WTC11 (cell line): ENCODE results near the gene PSEN1. TPM values are rescaled to one million over a fixed set of nuclear protein-coding genes. Genes with fewer than 3 reads are reported as not detected.
"Not testable (repeated sequence)": the region's sequence is repeated elsewhere in the genome, so short reads cannot be mapped to it uniquely, and the experiment has no call there.

ENCODE experiments used
- ATAC-seq: fragments of 200-7000 bp; cut with Tn5 transposase; 2 replicates; pipeline ENCODE4 v1.10.0; 2021; ENCODE audit warnings: mild to moderate bottlenecking, moderate library complexity
- CTCF ChIA-PET: fragments of 300-600 bp; sonication (Branson Sonifier 250); formaldehyde crosslinking; loops from one replicate; lab custom pipeline; 2021; ENCODE audit warnings: antibody characterized with exemption; lab: Charles Lee
- POLR2A ChIA-PET: fragments of 350-600 bp; sonication (Branson Sonifier 250); formaldehyde crosslinking; loops from one replicate; lab custom pipeline; 2021; ENCODE audit warnings: antibody characterized with exemption; lab: Charles Lee
- DNase-seq: peaks from one replicate; pipeline ENCODE4 v3.0.0; 2021; ENCODE audit warnings: low spot score
- H3K27ac Mint-ChIP-seq: 2 replicates; pipeline ENCODE4 v1.8.0; 2021; ENCODE audit warnings: mixed read lengths
- H3K27me3 Mint-ChIP-seq: 2 replicates; pipeline ENCODE4 v1.8.0; 2021; ENCODE audit warnings: low read depth, mild to moderate bottlenecking, moderate library complexity, mixed read lengths
- H3K36me3 Mint-ChIP-seq: 2 replicates; pipeline ENCODE4 v1.8.0; 2021; ENCODE audit warnings: mixed read lengths
- H3K4me1 Mint-ChIP-seq: 2 replicates; pipeline ENCODE4 v1.8.0; 2022; ENCODE audit warnings: mixed read lengths
- H3K4me3 Mint-ChIP-seq: 2 replicates; pipeline ENCODE4 v1.8.0; 2021; ENCODE audit warnings: mild to moderate bottlenecking, moderate library complexity, mixed read lengths
- H3K9me3 Mint-ChIP-seq: 2 replicates; pipeline ENCODE4 v1.8.0; 2021; ENCODE audit warnings: mixed read lengths
- CBFB ChIP-seq: sonication (generic); formaldehyde crosslinking; IDR thresholded peaks from 2 replicates; pipeline ENCODE4 v1.8.1; 2022; ENCODE audit warnings: mild to moderate bottlenecking, low read depth, missing genetic modification reagents
- ELF4 ChIP-seq: sonication (generic); formaldehyde crosslinking; IDR thresholded peaks from 2 replicates; pipeline ENCODE4 v1.8.1; 2022; ENCODE audit warnings: low read depth, mild to moderate bottlenecking, moderate library complexity, missing genetic modification reagents
- FOXP4 ChIP-seq: sonication (generic); formaldehyde crosslinking; IDR thresholded peaks from 2 replicates; pipeline ENCODE4 v1.8.0; 2022; ENCODE audit warnings: mild to moderate bottlenecking, missing genetic modification reagents
- JUN ChIP-seq: sonication (generic); formaldehyde crosslinking; IDR thresholded peaks from 2 replicates; pipeline ENCODE4 v1.8.0; 2023; ENCODE audit warnings: mild to moderate bottlenecking, missing genetic modification reagents
- MAX ChIP-seq: sonication (generic); formaldehyde crosslinking; IDR thresholded peaks from 2 replicates; pipeline ENCODE4 v1.8.0; 2022; ENCODE audit warnings: mild to moderate bottlenecking, missing genetic modification reagents
- MXD4 ChIP-seq: fragments of 250-450 bp; sonication (Bioruptor Pico); IDR thresholded peaks from 2 replicates; pipeline ENCODE4 v1.8.0; 2021; ENCODE audit warnings: mild to moderate bottlenecking, moderate library complexity, borderline replicate concordance
- NR1H2 ChIP-seq: sonication (generic); formaldehyde crosslinking; IDR thresholded peaks from 2 replicates; pipeline ENCODE4 v1.9.0; 2021; ENCODE audit warnings: mild to moderate bottlenecking, moderate library complexity, missing genetic modification reagents
- PRRX2 ChIP-seq: fragments of 250-450 bp; sonication (Bioruptor Pico); IDR thresholded peaks from 2 replicates; pipeline ENCODE4 v1.8.0; 2021; ENCODE audit warnings: mild to moderate bottlenecking
- TCF7 ChIP-seq: sonication (generic); formaldehyde crosslinking; IDR thresholded peaks from 2 replicates; pipeline ENCODE4 v1.8.0; 2022; ENCODE audit warnings: mild to moderate bottlenecking, low read depth, missing genetic modification reagents, moderate library complexity
- TP53 ChIP-seq: sonication (generic); formaldehyde crosslinking; IDR thresholded peaks from 2 replicates; pipeline ENCODE4 v1.8.1; 2023; ENCODE audit warnings: mild to moderate bottlenecking, missing genetic modification reagents
- ZBTB43 ChIP-seq: sonication (generic); formaldehyde crosslinking; IDR thresholded peaks from 2 replicates; pipeline ENCODE4 v1.8.1; 2023; ENCODE audit warnings: mild to moderate bottlenecking, missing genetic modification reagents
- ZNF121 ChIP-seq: sonication (generic); formaldehyde crosslinking; IDR thresholded peaks from 2 replicates; pipeline ENCODE4 v1.8.0; 2023; ENCODE audit warnings: missing genetic modification reagents
- ZNF138 ChIP-seq: sonication (generic); formaldehyde crosslinking; conservative IDR thresholded peaks from 2 replicates; pipeline ENCODE4 v1.8.1; 2022; ENCODE audit warnings: mild to moderate bottlenecking, moderate library complexity, missing genetic modification reagents
- ZNF423 ChIP-seq: fragments of 250-450 bp; sonication (Bioruptor Pico); IDR thresholded peaks from 2 replicates; pipeline ENCODE4 v2.1.2; 2022; ENCODE audit warnings: mild to moderate bottlenecking, moderate library complexity
- total RNA-seq: library from RNA; stranded (reverse); gene quantifications from 3 replicates; pipeline ENCODE4 v1.2.3, GENCODE V29; 2021
- TF ChIP-seq, protein P1 (sequence below): sonication (generic); formaldehyde crosslinking; IDR thresholded peaks from 2 replicates; pipeline ENCODE4 v1.8.1; 2022; ENCODE audit warnings: missing genetic modification reagents, borderline replicate concordance
- TF ChIP-seq, protein P2 (sequence below): fragments of 250-450 bp; sonication (Bioruptor Pico); IDR thresholded peaks from 2 replicates; pipeline ENCODE4 v1.9.0; 2021; ENCODE audit warnings: moderate library complexity, mild to moderate bottlenecking, inconsistent platforms, borderline replicate concordance
- TF ChIP-seq, protein P3 (sequence below): sonication (generic); formaldehyde crosslinking; IDR thresholded peaks from 2 replicates; pipeline ENCODE4 v1.8.1; 2023; ENCODE audit warnings: mild to moderate bottlenecking, missing genetic modification reagents, borderline replicate concordance

PSEN1 gene
- total RNA-seq, 1 experiment from 2014 or later = 26.6 TPM

DNA sequence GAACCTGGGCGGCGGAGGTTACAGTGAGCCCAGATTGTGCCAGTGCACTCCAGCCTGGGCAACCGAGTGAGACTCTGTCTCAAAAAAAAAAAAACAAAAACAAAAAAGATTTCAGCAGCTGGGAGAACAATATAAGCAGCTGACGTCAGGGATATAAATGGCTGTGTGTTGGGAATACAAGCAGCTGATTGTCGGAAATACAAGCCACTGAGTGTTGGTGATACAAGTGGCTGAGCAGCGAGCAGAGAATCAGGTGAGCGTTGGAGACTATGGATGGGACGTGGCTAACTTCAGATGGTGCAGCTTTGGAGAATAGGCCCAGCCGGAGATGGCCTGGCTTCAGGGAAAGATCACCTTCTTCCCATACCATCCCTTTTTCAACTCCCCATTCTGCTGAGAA lies 32.0 kb downstream of the PSEN1 start (continued):
- TF ChIP-seq, protein P1, sequence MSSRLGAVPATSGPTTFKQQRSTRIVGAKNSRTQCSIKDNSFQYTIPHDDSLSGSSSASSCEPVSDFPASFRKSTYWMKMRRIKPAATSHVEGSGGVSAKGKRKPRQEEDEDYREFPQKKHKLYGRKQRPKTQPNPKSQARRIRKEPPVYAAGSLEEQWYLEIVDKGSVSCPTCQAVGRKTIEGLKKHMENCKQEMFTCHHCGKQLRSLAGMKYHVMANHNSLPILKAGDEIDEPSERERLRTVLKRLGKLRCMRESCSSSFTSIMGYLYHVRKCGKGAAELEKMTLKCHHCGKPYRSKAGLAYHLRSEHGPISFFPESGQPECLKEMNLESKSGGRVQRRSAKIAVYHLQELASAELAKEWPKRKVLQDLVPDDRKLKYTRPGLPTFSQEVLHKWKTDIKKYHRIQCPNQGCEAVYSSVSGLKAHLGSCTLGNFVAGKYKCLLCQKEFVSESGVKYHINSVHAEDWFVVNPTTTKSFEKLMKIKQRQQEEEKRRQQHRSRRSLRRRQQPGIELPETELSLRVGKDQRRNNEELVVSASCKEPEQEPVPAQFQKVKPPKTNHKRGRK (CRISPR knock-in tag) = no peak

DNA sequence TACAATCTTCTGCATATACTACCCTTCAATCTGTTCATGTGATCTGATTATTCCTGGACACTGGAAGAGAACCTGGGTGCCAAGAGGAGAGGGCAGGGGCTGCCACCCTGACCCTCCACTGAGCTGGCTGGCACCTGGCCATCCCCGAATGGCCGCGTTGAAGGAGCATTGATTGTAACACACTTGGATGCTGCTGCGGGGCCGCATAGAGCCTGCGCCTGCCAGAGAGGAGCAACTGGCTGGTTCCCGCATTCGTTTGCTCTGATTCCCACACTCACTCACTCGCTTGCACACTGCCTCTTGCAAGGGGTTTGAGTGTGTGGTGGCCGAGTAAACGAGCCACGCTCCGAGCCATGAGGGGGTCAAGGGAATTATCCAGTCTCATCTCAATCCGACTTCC lies 32.4 kb downstream of the PSEN1 start:
- CTCF ChIA-PET = interaction anchor here (0.9 kb wide), 1 partner anchor 127 kb away, joined by 3 read pairs; no protein-coding TSS in a partner anchor
- Mint-ChIP-seq H3K4me3 (no peak overlapping the region), H3K4me1 (peaks cover 21% of the 10 kb centered on the region), H3K27ac (no peak overlapping the region), H3K36me3 (peaks cover 35% of the 10 kb centered on the region), H3K27me3 (peaks cover 3% of the 10 kb centered on the region; the same call in 1 of the 2 replicates), H3K9me3 (no peaks in the 10 kb centered on the region)
- ATAC-seq = no peak
- no peak for DNase-seq
- POLR2A ChIA-PET = no interaction called here
- no peak for TF ChIP-seq ELF4 (CRISPR knock-in tag)
- no peak for TF ChIP-seq ZBTB43
- no peak for TF ChIP-seq ZNF121
- TF ChIP-seq CBFB (CRISPR knock-in tag) = no peak

GRCh38 chr14:73169855-73170254 lies 33.5 kb downstream of the PSEN1 start:
- H3K4me3 Mint-ChIP-seq = not testable (repeated sequence)
- peaks cover 21% of the 10 kb centered on the region for H3K4me1 Mint-ChIP-seq

GRCh38 chr14:73170686-73171085 lies 34.4 kb downstream of the PSEN1 start:
- Mint-ChIP-seq H3K27me3 (peaks cover 3% of the 10 kb centered on the region; the same call in 1 of the 2 replicates), H3K4me1 (peaks cover 21% of the 10 kb centered on the region), H3K9me3 (no peaks in the 10 kb centered on the region), H3K36me3 (peaks cover 46% of the 10 kb centered on the region), H3K27ac (no peak overlapping the region), H3K4me3 (no peak overlapping the region)
- DNase-seq (no peak), ATAC-seq (peak; percentile 34; the same call in 1 of the 2 replicates)
- TF ChIP-seq FOXP4 (CRISPR knock-in tag) = no peak
- TF ChIP-seq ZNF423 (CRISPR knock-in tag) = peak; percentile 56
- ChIA-PET CTCF (interaction anchor here (1.0 to 1.2 kb wide), 2 partner anchors 12 to 195 kb away, joined by 3 to 4 read pairs; no protein-coding TSS in a partner anchor), POLR2A (no interaction called here)

More at GRCh38 chr14:73169855-73170254, 33.5 kb downstream of the PSEN1 start:
- DNase-seq = peak; percentile 39
- H3K36me3 Mint-ChIP-seq = peaks cover 43% of the 10 kb centered on the region
- peak; percentile 58 for ATAC-seq
- POLR2A ChIA-PET, H3K27me3 Mint-ChIP-seq, H3K9me3 Mint-ChIP-seq, H3K27ac Mint-ChIP-seq: not testable (repeated sequence)
- CTCF ChIA-PET = interaction anchor here (1.0 to 1.2 kb wide), 2 partner anchors 11 to 195 kb away, joined by 3 to 4 read pairs; no protein-coding TSS in a partner anchor

DNA sequence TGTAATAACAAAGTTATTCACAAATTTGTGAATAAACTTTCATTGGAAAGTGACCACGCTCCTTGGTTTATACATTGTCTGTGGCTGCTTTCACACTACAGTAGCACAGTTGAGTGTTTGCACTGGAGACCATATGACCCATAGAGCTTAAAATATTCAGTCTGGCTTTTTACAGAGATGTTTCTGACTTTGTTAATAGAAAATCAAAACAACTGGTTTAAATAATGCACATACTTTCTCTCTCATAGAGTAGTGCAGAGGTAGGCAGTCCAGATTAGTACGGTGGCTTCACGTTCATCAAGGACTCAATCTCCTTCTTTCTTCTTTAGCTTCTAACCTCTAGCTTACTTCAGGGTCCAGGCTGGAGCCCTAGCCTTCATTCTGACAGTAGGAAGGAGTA lies 36.2 kb downstream of the PSEN1 start:
- no peak for DNase-seq
- no peak for ATAC-seq
- POLR2A ChIA-PET = no interaction called here
- H3K4me3 Mint-ChIP-seq = no peak overlapping the region
- H3K27me3 Mint-ChIP-seq = peaks cover 3% of the 10 kb centered on the region; the same call in 1 of the 2 replicates
- peaks cover 54% of the 10 kb centered on the region for H3K36me3 Mint-ChIP-seq
- H3K27ac Mint-ChIP-seq = no peak overlapping the region
- no peaks in the 10 kb centered on the region for H3K9me3 Mint-ChIP-seq
- CTCF ChIA-PET = interaction anchor here (1.1 to 1.8 kb wide), 17 partner anchors 26 to 354 kb away, joined by 3 to 15 read pairs (median 5); partner anchors contain the start of genes NUMB and ZFYVE1
- H3K4me1 Mint-ChIP-seq = peaks cover 21% of the 10 kb centered on the region
- TF ChIP-seq, protein P2, sequence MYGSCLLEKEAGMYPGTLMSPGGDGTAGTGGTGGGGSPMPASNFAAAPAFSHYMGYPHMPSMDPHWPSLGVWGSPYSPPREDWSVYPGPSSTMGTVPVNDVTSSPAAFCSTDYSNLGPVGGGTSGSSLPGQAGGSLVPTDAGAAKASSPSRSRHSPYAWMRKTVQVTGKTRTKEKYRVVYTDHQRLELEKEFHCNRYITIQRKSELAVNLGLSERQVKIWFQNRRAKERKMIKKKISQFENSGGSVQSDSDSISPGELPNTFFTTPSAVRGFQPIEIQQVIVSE (CRISPR knock-in tag) = no peak
- TF ChIP-seq ZNF138 (CRISPR knock-in tag) (no peak), JUN (CRISPR knock-in tag) (no peak), MXD4 (no peak), MAX (CRISPR knock-in tag) (no peak), TCF7 (CRISPR knock-in tag) (no peak), ZNF423 (CRISPR knock-in tag) (no peak), NR1H2 (CRISPR knock-in tag) (no peak), TP53 (CRISPR knock-in tag) (no peak), PRRX2 (CRISPR knock-in tag) (no peak)
- TF ChIP-seq, protein P3, sequence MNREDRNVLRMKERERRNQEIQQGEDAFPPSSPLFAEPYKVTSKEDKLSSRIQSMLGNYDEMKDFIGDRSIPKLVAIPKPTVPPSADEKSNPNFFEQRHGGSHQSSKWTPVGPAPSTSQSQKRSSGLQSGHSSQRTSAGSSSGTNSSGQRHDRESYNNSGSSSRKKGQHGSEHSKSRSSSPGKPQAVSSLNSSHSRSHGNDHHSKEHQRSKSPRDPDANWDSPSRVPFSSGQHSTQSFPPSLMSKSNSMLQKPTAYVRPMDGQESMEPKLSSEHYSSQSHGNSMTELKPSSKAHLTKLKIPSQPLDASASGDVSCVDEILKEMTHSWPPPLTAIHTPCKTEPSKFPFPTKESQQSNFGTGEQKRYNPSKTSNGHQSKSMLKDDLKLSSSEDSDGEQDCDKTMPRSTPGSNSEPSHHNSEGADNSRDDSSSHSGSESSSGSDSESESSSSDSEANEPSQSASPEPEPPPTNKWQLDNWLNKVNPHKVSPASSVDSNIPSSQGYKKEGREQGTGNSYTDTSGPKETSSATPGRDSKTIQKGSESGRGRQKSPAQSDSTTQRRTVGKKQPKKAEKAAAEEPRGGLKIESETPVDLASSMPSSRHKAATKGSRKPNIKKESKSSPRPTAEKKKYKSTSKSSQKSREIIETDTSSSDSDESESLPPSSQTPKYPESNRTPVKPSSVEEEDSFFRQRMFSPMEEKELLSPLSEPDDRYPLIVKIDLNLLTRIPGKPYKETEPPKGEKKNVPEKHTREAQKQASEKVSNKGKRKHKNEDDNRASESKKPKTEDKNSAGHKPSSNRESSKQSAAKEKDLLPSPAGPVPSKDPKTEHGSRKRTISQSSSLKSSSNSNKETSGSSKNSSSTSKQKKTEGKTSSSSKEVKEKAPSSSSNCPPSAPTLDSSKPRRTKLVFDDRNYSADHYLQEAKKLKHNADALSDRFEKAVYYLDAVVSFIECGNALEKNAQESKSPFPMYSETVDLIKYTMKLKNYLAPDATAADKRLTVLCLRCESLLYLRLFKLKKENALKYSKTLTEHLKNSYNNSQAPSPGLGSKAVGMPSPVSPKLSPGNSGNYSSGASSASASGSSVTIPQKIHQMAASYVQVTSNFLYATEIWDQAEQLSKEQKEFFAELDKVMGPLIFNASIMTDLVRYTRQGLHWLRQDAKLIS (CRISPR knock-in tag) = no peak
